ENCODE results near the gene FKBP3.

- TF ChIP-seq CTCF (IDR thresholded peaks at IDR 0.05) (no peak), POLR2A (IDR thresholded peaks at IDR 0.05) (no peak), POLR2AphosphoS5 (IDR thresholded peaks at IDR 0.05) (no peak), EP300 (IDR thresholded peaks at IDR 0.05; ENCODE audit: low read depth) (no peak)
Observed at GRCh38 chr14:45120096-45120495, 14.2 kb downstream of the FKBP3 start.
